ENCODE measurements around the gene ECI1. TPM values are rescaled to one million over a fixed set of nuclear protein-coding genes. Genes with fewer than 3 reads are reported as not detected.

The ECI1 gene
- total and polyA plus RNA-seq, 2 of the 4 experiments (the other 2 are of a cell fraction), result 20.3 to 30.1 TPM

GRCh38 chr16:2299915-2300192, 48.5 kb upstream of the ECI1 start (continued):
- TF ChIP-seq ELK1 (IDR thresholded peaks at IDR 0.05; ENCODE audit: borderline replicate concordance, low read depth, low read length) (no peak), CHD1 (IDR thresholded peaks at IDR 0.05; ENCODE audit: low read depth, low read length) (no peak), MAFK (IDR thresholded peaks at IDR 0.05; ENCODE audit: low read depth, low read length) (no peak), FOS (IDR thresholded peaks at IDR 0.05; ENCODE audit: low read depth, low read length) (no peak), CEBPB (IDR thresholded peaks at IDR 0.05; ENCODE audit: low read depth, low read length) (no peak), POLR2A (IDR thresholded peaks at IDR 0.05; ENCODE audit: low read depth, low read length) (no peak)
- TF ChIP-seq, protein P1, sequence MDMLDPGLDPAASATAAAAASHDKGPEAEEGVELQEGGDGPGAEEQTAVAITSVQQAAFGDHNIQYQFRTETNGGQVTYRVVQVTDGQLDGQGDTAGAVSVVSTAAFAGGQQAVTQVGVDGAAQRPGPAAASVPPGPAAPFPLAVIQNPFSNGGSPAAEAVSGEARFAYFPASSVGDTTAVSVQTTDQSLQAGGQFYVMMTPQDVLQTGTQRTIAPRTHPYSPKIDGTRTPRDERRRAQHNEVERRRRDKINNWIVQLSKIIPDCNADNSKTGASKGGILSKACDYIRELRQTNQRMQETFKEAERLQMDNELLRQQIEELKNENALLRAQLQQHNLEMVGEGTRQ (IDR thresholded peaks at IDR 0.05; ENCODE audit: low read depth, low read length), result no peak

All from IMR-90 (cell line).